Activated CD4-positive, alpha-beta memory T cell treated with anti-CD3 and anti-CD28 coated beads for 36 hours (primary cell): ENCODE results near the gene CPVL. TPM values are rescaled to one million over a fixed set of nuclear protein-coding genes. Genes with fewer than 3 reads are reported as not detected.

ENCODE experiments used
- CTCF ChIA-PET: fragments of 350-600 bp; sonication (Branson Sonifier 250); formaldehyde crosslinking; loops from one replicate; lab custom pipeline; 2021; ENCODE audit warnings: antibody characterized with exemption, inconsistent platforms; lab: Charles Lee
- POLR2A ChIA-PET: fragments of 350-600 bp; sonication (Branson Sonifier 250); formaldehyde crosslinking; loops from one replicate; lab custom pipeline; 2021; ENCODE audit warnings: antibody characterized with exemption; lab: Charles Lee
- DNase-seq: peaks from one replicate; pipeline ENCODE4 v3.0.0-alpha.2; 2020
- H3K27ac Mint-ChIP-seq: one replicate; pipeline ENCODE4 v1.8.0; 2021; ENCODE audit warnings: mixed read lengths
- H3K27me3 Mint-ChIP-seq: one replicate; pipeline ENCODE4 v1.8.0; 2021; ENCODE audit warnings: mixed read lengths
- H3K36me3 Mint-ChIP-seq: one replicate; pipeline ENCODE4 v1.8.0; 2021; ENCODE audit warnings: mixed read lengths
- H3K4me1 Mint-ChIP-seq: one replicate; pipeline ENCODE4 v1.8.0; 2021; ENCODE audit warnings: low read depth, mixed read lengths
- H3K4me3 Mint-ChIP-seq: one replicate; pipeline ENCODE4 v1.8.0; 2021; ENCODE audit warnings: mild to moderate bottlenecking, mixed read lengths
- H3K9me3 Mint-ChIP-seq: one replicate; pipeline ENCODE4 v1.8.0; 2021; ENCODE audit warnings: mixed read lengths
- intact Hi-C: fragments of 100-400 bp; cut with micrococcal nuclease; formaldehyde crosslinking; loops from one replicate; pipeline ENCODE4 v1.15.1; 2023
- total RNA-seq, 2 experiments: library from RNA; stranded (reverse); gene quantifications; one replicate each; pipeline ENCODE4 v1.2.3, GENCODE V29; 2021

Gene CPVL
- total RNA-seq = not detected

GRCh38 chr7:29146057-29146706 lies at the start of gene CPVL:
CPVL (minus strand) TSS chr7:29146537; CDS start chr7:29121061, 25,476 bp downstream.
- no peak within 1 kb of the TSS for H3K4me3 Mint-ChIP-seq
- H3K27me3 Mint-ChIP-seq = peaks cover 37% of the 10 kb centered on the region
- intact Hi-C loops = no loop called here
- no peaks in the 10 kb centered on the region for H3K9me3 Mint-ChIP-seq
- POLR2A ChIA-PET = no interaction called here
- CTCF ChIA-PET = no interaction called here
- H3K4me1 Mint-ChIP-seq = peaks cover 7% of the 10 kb centered on the region
- H3K27ac Mint-ChIP-seq = no peak within 1 kb of the TSS
- no peaks in the 10 kb centered on the region for H3K36me3 Mint-ChIP-seq
- no peak for DNase-seq

GRCh38 chr7:29194594-29195427 lies 48.5 kb upstream of the CPVL start, which contains the start of gene CHN2:
CHN2 (plus strand) TSS chr7:29194775.
- H3K27me3 Mint-ChIP-seq = peaks cover 31% of the 10 kb centered on the region
- ChIA-PET CTCF (interaction anchor here (1.2 kb wide), 1 partner anchor 214 kb away, joined by 6 read pairs; no protein-coding TSS in a partner anchor), POLR2A (no interaction called here)
- no peak within 1 kb of the TSS for H3K27ac Mint-ChIP-seq
- no peaks in the 10 kb centered on the region for H3K9me3 Mint-ChIP-seq
- peaks cover 12% of the 10 kb centered on the region for H3K4me1 Mint-ChIP-seq
- intact Hi-C loops = loop anchor here (1.0 to 5.0 kb wide), 2 partner anchors 49 to 147 kb away; no protein-coding TSS in a partner anchor
- peak within 1 kb of the TSS; percentile 68 for H3K4me3 Mint-ChIP-seq
- peak; percentile 59 for DNase-seq
- H3K36me3 Mint-ChIP-seq = no peaks in the 10 kb centered on the region

GRCh38 chr7:29194206-29194593 lies 47.9 kb upstream of the CPVL start:
- no peak for DNase-seq
- Mint-ChIP-seq H3K27ac (no peak overlapping the region), H3K4me3 (peak overlapping the region; percentile 68), H3K36me3 (no peaks in the 10 kb centered on the region), H3K4me1 (peaks cover 14% of the 10 kb centered on the region), H3K9me3 (no peaks in the 10 kb centered on the region), H3K27me3 (peaks cover 32% of the 10 kb centered on the region)
- ChIA-PET CTCF (interaction anchor here (1.2 kb wide), 1 partner anchor 214 kb away, joined by 6 read pairs; no protein-coding TSS in a partner anchor), POLR2A (no interaction called here)
- intact Hi-C loops = loop anchor here (1.0 to 5.0 kb wide), 2 partner anchors 50 to 148 kb away; no protein-coding TSS in a partner anchor

GRCh38 chr7:29193316-29194205 lies 47.2 kb upstream of the CPVL start:
- Mint-ChIP-seq H3K4me1 (peaks cover 14% of the 10 kb centered on the region), H3K4me3 (peak overlapping the region; percentile 35), H3K9me3 (no peaks in the 10 kb centered on the region), H3K27me3 (peaks cover 31% of the 10 kb centered on the region), H3K27ac (no peak overlapping the region), H3K36me3 (no peaks in the 10 kb centered on the region)
- intact Hi-C loops = loop anchor here (1.0 to 5.0 kb wide), 3 partner anchors 51 to 215 kb away; no protein-coding TSS in a partner anchor
- ChIA-PET POLR2A (no interaction called here), CTCF (interaction anchor here (1.2 kb wide), 1 partner anchor 215 kb away, joined by 6 read pairs; no protein-coding TSS in a partner anchor)
- DNase-seq = no peak

GRCh38 chr7:29192811-29193210 lies 46.5 kb upstream of the CPVL start:
- H3K4me3 Mint-ChIP-seq = no peak overlapping the region
- ChIA-PET POLR2A (no interaction called here), CTCF (no interaction called here)
- no peaks in the 10 kb centered on the region for H3K36me3 Mint-ChIP-seq
- H3K9me3 Mint-ChIP-seq = no peaks in the 10 kb centered on the region
- peaks cover 14% of the 10 kb centered on the region for H3K4me1 Mint-ChIP-seq
- DNase-seq = no peak
- H3K27me3 Mint-ChIP-seq = peaks cover 32% of the 10 kb centered on the region
- no peak overlapping the region for H3K27ac Mint-ChIP-seq
- intact Hi-C loops = loop anchor here (1.0 to 5.0 kb wide), 2 partner anchors 149 to 215 kb away; no protein-coding TSS in a partner anchor

- Mint-ChIP-seq H3K27ac (no peak overlapping the region), H3K36me3 (no peaks in the 10 kb centered on the region), H3K27me3 (peaks cover 28% of the 10 kb centered on the region), H3K4me3 (no peak overlapping the region), H3K9me3 (no peaks in the 10 kb centered on the region), H3K4me1 (peaks cover 14% of the 10 kb centered on the region)
- no peak for DNase-seq
- intact Hi-C loops = loop anchor here (5.0 kb wide), 1 partner anchor 150 kb away; no protein-coding TSS in a partner anchor
- ChIA-PET CTCF (interaction anchor here (4.8 kb wide), 1 partner anchor 217 kb away, joined by 62 read pairs; no protein-coding TSS in a partner anchor), POLR2A (no interaction called here)
Observed at GRCh38 chr7:29192323-29192722, 46.0 kb upstream of the CPVL start.

GRCh38 chr7:29190349-29191045 lies 44.2 kb upstream of the CPVL start:
- Mint-ChIP-seq H3K27me3 (peaks cover 19% of the 10 kb centered on the region), H3K36me3 (no peaks in the 10 kb centered on the region), H3K4me3 (no peak overlapping the region), H3K4me1 (peaks cover 4% of the 10 kb centered on the region), H3K27ac (no peak overlapping the region), H3K9me3 (no peaks in the 10 kb centered on the region)
- CTCF ChIA-PET = interaction anchor here (0.8 to 4.8 kb wide), 23 partner anchors 8 to 269 kb away, joined by 3 to 62 read pairs (median 4); no protein-coding TSS in a partner anchor
- intact Hi-C loops = loop anchor here (5.0 kb wide), 1 partner anchor 152 kb away; no protein-coding TSS in a partner anchor
- no peak for DNase-seq
- POLR2A ChIA-PET = no interaction called here

GRCh38 chr7:29189743-29190201 lies 43.4 kb upstream of the CPVL start:
- Mint-ChIP-seq H3K4me1 (peaks cover 2% of the 10 kb centered on the region), H3K36me3 (no peaks in the 10 kb centered on the region), H3K4me3 (no peak overlapping the region), H3K9me3 (no peaks in the 10 kb centered on the region), H3K27ac (no peak overlapping the region), H3K27me3 (peaks cover 17% of the 10 kb centered on the region)
- intact Hi-C loops = loop anchor here (1.0 to 5.0 kb wide), 3 partner anchors 153 to 267 kb away; no protein-coding TSS in a partner anchor
- ChIA-PET POLR2A (no interaction called here), CTCF (interaction anchor here (0.6 to 4.8 kb wide), 31 partner anchors 8 to 268 kb away, joined by 3 to 62 read pairs (median 4); no protein-coding TSS in a partner anchor)
- DNase-seq = peak; percentile 68

- Mint-ChIP-seq H3K27ac (no peak overlapping the region), H3K9me3 (no peaks in the 10 kb centered on the region), H3K27me3 (peaks cover 8% of the 10 kb centered on the region), H3K4me3 (no peak overlapping the region), H3K4me1 (peaks cover 2% of the 10 kb centered on the region), H3K36me3 (no peaks in the 10 kb centered on the region)
- intact Hi-C loops = loop anchor here (5.0 kb wide), 1 partner anchor 263 kb away; no protein-coding TSS in a partner anchor
- ChIA-PET CTCF (interaction anchor here (0.8 kb wide), 1 partner anchor 148 kb away, joined by 4 read pairs; no protein-coding TSS in a partner anchor), POLR2A (no interaction called here)
- no peak for DNase-seq
Observed at GRCh38 chr7:29185613-29186012, 39.3 kb upstream of the CPVL start.

GRCh38 chr7:29184599-29184998 lies 38.3 kb upstream of the CPVL start:
- no peak overlapping the region for H3K4me3 Mint-ChIP-seq
- POLR2A ChIA-PET = no interaction called here
- H3K27ac Mint-ChIP-seq = no peak overlapping the region
- CTCF ChIA-PET = no interaction called here
- H3K9me3 Mint-ChIP-seq = no peaks in the 10 kb centered on the region
- peaks cover 7% of the 10 kb centered on the region for H3K27me3 Mint-ChIP-seq
- peaks cover under 1% of the 10 kb centered on the region for H3K4me1 Mint-ChIP-seq
- no peak for DNase-seq
- intact Hi-C loops = no loop called here
- H3K36me3 Mint-ChIP-seq = no peaks in the 10 kb centered on the region
